Activated CD4-positive, alpha-beta T cell treated with anti-CD3 and anti-CD28 coated beads, Interleukin-2, amount 10 ng/mL, durations not matched to agents 24 days and 14 days (primary cell): ENCODE data around the gene ADCY2. TPM values are rescaled to one million over a fixed set of nuclear protein-coding genes. Genes with fewer than 3 reads are reported as not detected.

Experiments used
- DNase-seq: peaks from one replicate; pipeline ENCODE4 v3.0.0; 2022
- H3K27ac Mint-ChIP-seq: one replicate; pipeline ENCODE4 v1.8.0; 2022; ENCODE audit warnings: mild to moderate bottlenecking, mixed read lengths
- H3K27me3 Mint-ChIP-seq: one replicate; pipeline ENCODE4 v1.8.0; 2022; ENCODE audit warnings: mixed read lengths
- H3K36me3 Mint-ChIP-seq: one replicate; pipeline ENCODE4 v1.8.0; 2022; ENCODE audit warnings: low read depth, mild to moderate bottlenecking, mixed read lengths
- H3K4me1 Mint-ChIP-seq: one replicate; pipeline ENCODE4 v1.8.0; 2021; ENCODE audit warnings: mixed read lengths
- H3K4me3 Mint-ChIP-seq: one replicate; pipeline ENCODE4 v1.8.0; 2022; ENCODE audit warnings: mild to moderate bottlenecking, moderate library complexity, mixed read lengths
- H3K9me3 Mint-ChIP-seq: one replicate; pipeline ENCODE4 v1.8.0; 2021; ENCODE audit warnings: mixed read lengths
- intact Hi-C: fragments of 100-400 bp; cut with micrococcal nuclease; formaldehyde crosslinking; loops from one replicate; pipeline ENCODE4 v1.15.1; 2023
- total RNA-seq: library from RNA; stranded (reverse); gene quantifications from 2 replicates; pipeline ENCODE4 v1.2.3, GENCODE V29; 2022

Gene ADCY2
- total RNA-seq, 1 donor from 2014 or later = not detected

GRCh38 chr5:7388553-7388952 lies 7.4 kb upstream of the ADCY2 start:
- no peaks in the 10 kb centered on the region for H3K4me1 Mint-ChIP-seq
- H3K27me3 Mint-ChIP-seq = peaks cover 6% of the 10 kb centered on the region
- intact Hi-C loops = no loop called here
- H3K27ac Mint-ChIP-seq = no peak overlapping the region
- no peaks in the 10 kb centered on the region for H3K36me3 Mint-ChIP-seq
- H3K4me3 Mint-ChIP-seq = no peak overlapping the region
- no peaks in the 10 kb centered on the region for H3K9me3 Mint-ChIP-seq
- DNase-seq = no peak

- no peaks in the 10 kb centered on the region for H3K36me3 Mint-ChIP-seq
- no peaks in the 10 kb centered on the region for H3K9me3 Mint-ChIP-seq
- H3K4me1 Mint-ChIP-seq = no peaks in the 10 kb centered on the region
- H3K27me3 Mint-ChIP-seq = peaks cover 14% of the 10 kb centered on the region
- intact Hi-C loops = no loop called here
- H3K27ac Mint-ChIP-seq = no peak overlapping the region
- H3K4me3 Mint-ChIP-seq = no peak overlapping the region
- no peak for DNase-seq
These were observed 4.7 kb upstream of the ADCY2 start for GRCh38 chr5:7391215-7391614.

- Mint-ChIP-seq H3K4me3 (no peak overlapping the region), H3K36me3 (peaks cover 2% of the 10 kb centered on the region), H3K27ac (no peak overlapping the region), H3K27me3 (peaks cover 19% of the 10 kb centered on the region), H3K9me3 (no peaks in the 10 kb centered on the region), H3K4me1 (peaks cover 2% of the 10 kb centered on the region)
- DNase-seq = peak; percentile 40
- intact Hi-C loops = no loop called here
These were observed 3.9 kb upstream of the ADCY2 start for GRCh38 chr5:7391814-7392692.

DNA sequence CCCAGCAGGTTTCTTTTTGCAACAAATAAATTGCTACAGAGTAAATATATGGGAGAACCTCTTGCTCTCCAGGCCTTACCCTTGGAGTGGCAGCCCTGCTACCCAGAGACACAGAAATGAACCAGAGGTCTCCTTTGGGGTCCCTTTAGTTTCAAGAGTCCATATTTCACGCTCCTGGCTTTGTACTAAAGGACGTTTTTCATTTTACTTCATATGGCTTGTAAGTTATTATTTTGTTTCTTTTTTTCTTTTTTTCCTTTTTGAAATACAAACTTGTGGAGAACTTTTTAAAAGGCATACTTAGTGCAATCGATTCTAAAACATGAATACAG lies 3.3 kb upstream of the ADCY2 start:
- Mint-ChIP-seq H3K36me3 (peaks cover 2% of the 10 kb centered on the region), H3K27me3 (peaks cover 25% of the 10 kb centered on the region), H3K4me1 (peaks cover 2% of the 10 kb centered on the region), H3K9me3 (no peaks in the 10 kb centered on the region), H3K4me3 (no peak overlapping the region), H3K27ac (no peak overlapping the region)
- DNase-seq = no peak
- intact Hi-C loops = no loop called here

DNA sequence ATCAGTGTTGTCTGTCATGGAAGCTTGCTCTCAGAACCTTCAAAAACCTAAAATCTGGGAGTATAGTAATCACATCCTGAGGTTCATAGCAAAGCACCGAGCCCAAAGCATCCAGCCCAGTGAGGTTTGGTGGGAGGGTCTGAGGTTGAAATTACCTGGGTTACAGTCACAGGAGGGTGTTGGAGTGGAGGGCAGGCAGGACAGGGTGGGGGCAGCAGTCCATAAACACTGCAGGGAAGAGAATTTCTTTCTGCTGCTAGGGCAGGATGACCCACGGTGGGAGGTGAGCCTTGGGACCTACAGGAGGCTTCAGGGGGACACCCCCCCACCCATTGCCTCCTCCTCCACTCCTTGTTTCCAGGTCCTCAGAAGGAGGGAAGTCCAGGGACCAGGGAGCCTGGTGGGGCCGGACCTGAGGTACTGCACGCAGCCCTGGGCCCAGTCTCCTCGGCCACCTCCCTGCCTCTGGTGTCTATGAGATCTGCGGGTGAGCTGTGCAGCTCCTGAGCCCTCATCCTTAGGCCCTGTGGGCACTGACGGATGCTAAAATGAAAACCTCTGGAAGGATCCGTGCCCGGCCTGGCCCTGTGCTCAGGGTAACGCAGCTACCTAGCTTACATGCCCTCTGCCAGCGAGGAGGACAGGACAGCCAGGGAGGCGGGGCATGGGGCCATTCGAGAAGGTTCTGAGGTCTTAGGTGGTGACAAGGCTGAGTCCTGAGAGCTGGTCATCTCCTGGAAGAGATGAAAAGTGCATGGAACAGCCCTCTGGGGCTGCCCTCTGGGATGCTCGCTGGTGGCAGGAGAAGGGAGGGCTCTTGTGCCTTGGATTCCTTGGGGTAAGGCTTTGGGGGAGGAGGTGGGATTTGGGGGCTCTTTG lies 1.8 kb upstream of the ADCY2 start:
- H3K27ac Mint-ChIP-seq = no peak overlapping the region
- no peaks in the 10 kb centered on the region for H3K9me3 Mint-ChIP-seq
- H3K27me3 Mint-ChIP-seq = peaks cover 38% of the 10 kb centered on the region
- H3K4me1 Mint-ChIP-seq = peaks cover 2% of the 10 kb centered on the region
- intact Hi-C loops = no loop called here
- no peak for DNase-seq
- no peak overlapping the region for H3K4me3 Mint-ChIP-seq
- H3K36me3 Mint-ChIP-seq = peaks cover 2% of the 10 kb centered on the region

GRCh38 chr5:7394889-7395431 lies 978 bp upstream of the ADCY2 start:
- Mint-ChIP-seq H3K36me3 (peaks cover 2% of the 10 kb centered on the region), H3K9me3 (no peaks in the 10 kb centered on the region), H3K4me3 (no peak overlapping the region), H3K4me1 (peaks cover 2% of the 10 kb centered on the region), H3K27ac (no peak overlapping the region), H3K27me3 (peaks cover 38% of the 10 kb centered on the region)
- intact Hi-C loops = no loop called here
- DNase-seq = peak; percentile 34

GRCh38 chr5:7395432-7395946 lies 449 bp upstream of the ADCY2 start:
- intact Hi-C loops = no loop called here
- Mint-ChIP-seq H3K27ac (no peak overlapping the region), H3K27me3 (peaks cover 38% of the 10 kb centered on the region), H3K4me1 (peaks cover 2% of the 10 kb centered on the region), H3K36me3 (peaks cover 2% of the 10 kb centered on the region), H3K9me3 (no peaks in the 10 kb centered on the region), H3K4me3 (no peak overlapping the region)
- DNase-seq = no peak

DNA sequence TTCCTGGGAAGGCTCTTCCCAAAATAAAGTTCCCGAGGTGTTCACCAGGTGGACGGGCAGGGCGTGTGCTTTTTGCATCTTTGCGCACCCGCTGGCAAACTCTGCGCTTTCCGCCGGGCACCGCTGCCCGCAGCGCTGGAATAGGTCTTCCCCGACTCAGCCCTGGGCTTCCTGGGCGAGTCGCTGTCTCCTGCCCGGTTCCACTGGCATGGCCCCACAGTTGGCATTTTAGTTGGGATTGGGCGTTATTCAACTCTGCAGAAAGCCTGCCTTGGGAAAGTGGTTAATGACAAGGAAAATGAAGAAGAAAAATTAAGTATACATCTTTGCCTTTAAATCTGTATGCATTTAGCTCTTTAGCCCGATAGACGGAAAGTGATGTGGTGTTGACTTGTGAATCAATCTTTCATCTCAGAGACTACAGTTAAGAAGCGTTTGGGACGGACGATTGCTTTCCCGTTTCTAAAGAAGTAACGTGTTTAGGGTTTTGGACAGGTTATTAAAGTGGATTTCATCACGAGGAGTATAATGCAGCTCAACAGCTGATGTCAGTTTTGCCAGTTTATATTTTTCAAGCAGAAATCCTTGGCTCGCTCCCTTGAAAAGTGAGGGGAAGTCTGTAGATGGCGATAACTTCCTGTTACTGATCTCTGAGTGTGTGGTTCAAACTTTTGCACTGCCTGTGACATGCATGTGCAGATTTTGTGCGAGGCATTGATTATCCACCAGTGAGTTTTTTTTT lies 946 bp downstream of the ADCY2 start:
- intact Hi-C loops = no loop called here
- Mint-ChIP-seq H3K9me3 (no peaks in the 10 kb centered on the region), H3K27ac (no peak overlapping the region), H3K27me3 (peaks cover 38% of the 10 kb centered on the region), H3K4me3 (no peak overlapping the region), H3K4me1 (peaks cover 2% of the 10 kb centered on the region), H3K36me3 (peaks cover 2% of the 10 kb centered on the region)
- no peak for DNase-seq

- Mint-ChIP-seq H3K4me1 (peaks cover 2% of the 10 kb centered on the region), H3K9me3 (no peaks in the 10 kb centered on the region), H3K4me3 (no peak overlapping the region), H3K27me3 (peaks cover 38% of the 10 kb centered on the region), H3K27ac (no peak overlapping the region), H3K36me3 (peaks cover 2% of the 10 kb centered on the region)
- DNase-seq = no peak
- intact Hi-C loops = no loop called here
These were observed 2.0 kb downstream of the ADCY2 start for GRCh38 chr5:7397937-7398336.

DNA sequence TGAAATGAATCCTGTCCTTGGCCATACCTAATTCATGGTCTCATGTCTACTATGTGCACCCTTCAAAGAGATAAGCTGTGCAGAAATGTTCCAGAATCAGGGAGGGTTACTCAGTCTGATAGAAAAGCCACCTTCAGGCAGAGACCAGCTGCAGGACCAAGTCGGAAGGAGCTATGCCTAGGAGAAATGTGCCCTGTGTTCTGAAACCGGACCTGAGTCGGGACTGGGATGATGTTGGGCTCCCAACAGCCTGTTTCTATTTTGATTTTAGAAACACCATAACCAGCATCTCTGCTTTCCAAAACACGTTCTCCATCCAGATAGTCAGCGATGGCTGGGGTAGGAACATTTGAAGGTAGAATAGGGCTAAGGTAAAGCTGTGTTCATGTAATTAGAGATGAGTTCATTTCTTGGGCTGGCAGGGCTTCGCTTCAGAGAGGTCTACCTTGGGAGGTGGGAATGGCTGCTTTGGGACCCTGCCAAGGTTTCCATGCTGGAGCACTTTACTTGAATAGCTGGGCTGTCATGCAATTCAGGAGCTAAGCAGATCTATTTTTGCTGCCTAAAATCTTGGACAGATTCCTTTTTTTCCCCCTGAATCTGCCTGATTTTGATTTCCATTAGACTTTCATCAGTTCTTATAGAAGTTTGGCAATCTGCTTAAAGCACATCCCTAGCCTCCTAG lies 2.8 kb downstream of the ADCY2 start:
- H3K27me3 Mint-ChIP-seq = peaks cover 31% of the 10 kb centered on the region
- intact Hi-C loops = no loop called here
- H3K9me3 Mint-ChIP-seq = no peaks in the 10 kb centered on the region
- peaks cover 2% of the 10 kb centered on the region for H3K36me3 Mint-ChIP-seq
- no peak overlapping the region for H3K27ac Mint-ChIP-seq
- H3K4me1 Mint-ChIP-seq = peaks cover 2% of the 10 kb centered on the region
- no peak for DNase-seq
- no peak overlapping the region for H3K4me3 Mint-ChIP-seq

- H3K27me3 Mint-ChIP-seq = no peaks in the 10 kb centered on the region
- H3K9me3 Mint-ChIP-seq = peaks cover 4% of the 10 kb centered on the region
- DNase-seq = no peak
- no peaks in the 10 kb centered on the region for H3K36me3 Mint-ChIP-seq
- no peak overlapping the region for H3K4me3 Mint-ChIP-seq
- intact Hi-C loops = no loop called here
- H3K27ac Mint-ChIP-seq = no peak overlapping the region
- no peaks in the 10 kb centered on the region for H3K4me1 Mint-ChIP-seq
These were observed 9.3 kb downstream of the ADCY2 start for GRCh38 chr5:7405277-7405676.

GRCh38 chr5:7410936-7411511 lies 15.1 kb downstream of the ADCY2 start:
- Mint-ChIP-seq H3K36me3 (no peaks in the 10 kb centered on the region), H3K9me3 (peaks cover 4% of the 10 kb centered on the region), H3K27me3 (no peaks in the 10 kb centered on the region), H3K27ac (no peak overlapping the region), H3K4me1 (no peaks in the 10 kb centered on the region), H3K4me3 (no peak overlapping the region)
- DNase-seq = no peak
- intact Hi-C loops = no loop called here

DNA sequence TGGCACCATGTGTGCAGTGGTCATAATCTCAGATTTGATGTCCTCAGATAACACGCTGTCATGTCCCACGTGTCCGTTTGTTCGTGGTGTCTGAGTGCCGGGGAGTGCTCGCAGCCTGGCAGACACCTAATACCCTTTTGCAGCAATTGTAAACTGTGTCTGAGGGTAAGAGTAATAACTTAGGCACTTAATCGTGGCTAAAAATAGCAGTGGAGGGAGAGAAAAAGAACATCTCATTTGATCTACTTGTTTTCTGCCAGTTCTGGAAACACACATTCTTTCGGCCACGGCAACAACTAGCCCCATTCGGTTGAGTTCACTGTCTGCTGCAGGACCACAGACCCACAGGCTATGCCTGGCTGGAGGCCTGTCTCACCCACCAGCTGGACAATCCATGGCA lies 16.5 kb downstream of the ADCY2 start:
- no peak for DNase-seq
- peaks cover 1% of the 10 kb centered on the region for H3K9me3 Mint-ChIP-seq
- no peak overlapping the region for H3K27ac Mint-ChIP-seq
- no peaks in the 10 kb centered on the region for H3K4me1 Mint-ChIP-seq
- intact Hi-C loops = no loop called here
- H3K36me3 Mint-ChIP-seq = no peaks in the 10 kb centered on the region
- no peak overlapping the region for H3K4me3 Mint-ChIP-seq
- H3K27me3 Mint-ChIP-seq = no peaks in the 10 kb centered on the region
